Neural cell (in vitro differentiated cells): ENCODE data around the gene BICRA. TPM values are rescaled to one million over a fixed set of nuclear protein-coding genes. Genes with fewer than 3 reads are reported as not detected.

Source experiments
- H2AFZ ChIP-seq: fragments of 200-600, 300-800 bp; sonication (generic), shearing (Covaris generic); 2 replicates; pipeline ENCODE4 v1.6.0; 2014; ENCODE audit warnings: low read depth, mild to moderate bottlenecking, antibody characterized with exemption, low read length, moderate library complexity
- H3F3A ChIP-seq: fragments of 200-600 bp; shearing (Covaris generic); 2 replicates; pipeline ENCODE4 v1.6.1; 2016; ENCODE audit warnings: mild to moderate bottlenecking, moderate library complexity, mixed read lengths, antibody characterized with exemption, low read length; ENCODE audit not compliant: insufficient read depth, poor library complexity, severe bottlenecking
- H3K27ac ChIP-seq: fragments of 200-600, 300-800 bp; sonication (generic), shearing (Covaris generic); 2 replicates; pipeline ENCODE4 v1.5.1; 2014; ENCODE audit warnings: mild to moderate bottlenecking, low read length, moderate library complexity
- H3K27me3 ChIP-seq: fragments of 300-800, 200-600 bp; sonication (generic), shearing (Covaris generic); 2 replicates; pipeline ENCODE4 v1.6.0; 2014; ENCODE audit warnings: mild to moderate bottlenecking, low read depth, low read length, moderate library complexity; ENCODE audit not compliant: insufficient read depth
- H3K36me3 ChIP-seq: fragments of 300-800, 200-600 bp; sonication (generic), shearing (Covaris generic); 2 replicates; pipeline ENCODE4 v1.5.1; 2014; ENCODE audit warnings: mild to moderate bottlenecking, antibody characterized with exemption, low read length, moderate library complexity; ENCODE audit not compliant: insufficient read depth
- H3K4me2 ChIP-seq: fragments of 300-800, 200-600 bp; sonication (generic), shearing (Covaris generic); 2 replicates; pipeline ENCODE4 v1.6.0; 2014; ENCODE audit warnings: mild to moderate bottlenecking, low read length
- H3K4me3 ChIP-seq: fragments of 300-800, 200-600 bp; sonication (generic), shearing (Covaris generic); 2 replicates; pipeline ENCODE4 v1.5.1; 2014; ENCODE audit warnings: mild to moderate bottlenecking, low read length, moderate library complexity
- H3K79me2 ChIP-seq: fragments of 200-600 bp; shearing (Covaris generic); replicated peaks from 2 replicates; pipeline ENCODE4 v1.6.0; 2014; ENCODE audit warnings: mild to moderate bottlenecking, low read length, moderate library complexity; ENCODE audit not compliant: insufficient read depth
- H3K9ac ChIP-seq: fragments of 300-800, 200-600 bp; sonication (generic), shearing (Covaris generic); 2 replicates; pipeline ENCODE4 v1.6.1; 2016; ENCODE audit warnings: mild to moderate bottlenecking, low read length, mixed read lengths
- H3K9me2 ChIP-seq: fragments of 200-600 bp; shearing (Covaris generic); 2 replicates; pipeline ENCODE4 v1.6.1; 2016; ENCODE audit warnings: mild to moderate bottlenecking, low read length, mixed read lengths; ENCODE audit not compliant: insufficient read depth
- H3K9me3 ChIP-seq: fragments of 200-600, 300-800 bp; sonication (generic), shearing (Covaris generic); 2 replicates; pipeline ENCODE4 v1.6.1; 2016; ENCODE audit warnings: mild to moderate bottlenecking, mixed run types, low read length, moderate library complexity, mixed read lengths
- H4K20me1 ChIP-seq: fragments of 200-600 bp; shearing (Covaris generic); 2 replicates; pipeline ENCODE4 v1.6.1; 2016; ENCODE audit warnings: mild to moderate bottlenecking, mixed run types; ENCODE audit not compliant: insufficient read depth
- CTCF ChIP-seq: fragments of 450-650 bp; IDR thresholded peaks from 2 replicates; pipeline ENCODE4 v1.5.1; 2014; ENCODE audit warnings: antibody characterized with exemption, mild to moderate bottlenecking, moderate library complexity; ENCODE audit not compliant: poor library complexity, severe bottlenecking
- EP300 ChIP-seq: fragments of 450-650 bp; conservative IDR thresholded peaks from 2 replicates; pipeline ENCODE4 v1.6.1; 2014; ENCODE audit warnings: antibody characterized with exemption, mild to moderate bottlenecking, moderate library complexity; ENCODE audit not compliant: poor library complexity, severe bottlenecking
- EZH2 ChIP-seq: fragments of 200-600, 300-800 bp; shearing (Covaris generic), sonication (generic); IDR thresholded peaks from 2 replicates; pipeline ENCODE4 v1.6.1; 2014; ENCODE audit warnings: antibody characterized with exemption, low read length, borderline replicate concordance, mild to moderate bottlenecking; ENCODE audit not compliant: insufficient read depth, poor library complexity, severe bottlenecking
- MXI1 ChIP-seq: fragments of 450-650 bp; conservative IDR thresholded peaks from 2 replicates; pipeline ENCODE4 v1.6.1; 2014; ENCODE audit warnings: antibody characterized with exemption, mild to moderate bottlenecking; ENCODE audit not compliant: poor library complexity, severe bottlenecking
- POLR2AphosphoS5 ChIP-seq: IDR thresholded peaks from 2 replicates; pipeline ENCODE4 v1.6.1; 2012
- RAD21 ChIP-seq: fragments of 450-650 bp; conservative IDR thresholded peaks from 2 replicates; pipeline ENCODE4 v1.6.1; 2014; ENCODE audit warnings: antibody characterized with exemption, mild to moderate bottlenecking, moderate library complexity
- REST ChIP-seq: IDR thresholded peaks from 2 replicates; pipeline ENCODE4 v1.6.1; 2012; ENCODE audit warnings: borderline replicate concordance
- SMC3 ChIP-seq: fragments of 450-650 bp; conservative IDR thresholded peaks from 2 replicates; pipeline ENCODE4 v1.6.1; 2014; ENCODE audit warnings: antibody characterized with exemption, mild to moderate bottlenecking, moderate library complexity; ENCODE audit not compliant: poor library complexity
- TAF1 ChIP-seq: IDR thresholded peaks from 2 replicates; pipeline ENCODE4 v1.6.1; 2012; ENCODE audit warnings: low read depth
- polyA plus RNA-seq: library from polyadenylated mRNA; depleted of rRNA; stranded (reverse); fragments of >200 nt; gene quantifications from 2 replicates; pipeline ENCODE4 v1.2.3, GENCODE V29; 2014

The BICRA gene
- polyA plus RNA-seq, 1 donor from 2014 or later: 0.11 TPM

- Histone ChIP-seq H3K9ac (no peak overlapping the region), H4K20me1 (no peaks in the 10 kb centered on the region), H3K79me2 (peaks cover 36% of the 10 kb centered on the region)
Observed at GRCh38 chr19:47657719-47658118, 48.8 kb downstream of the BICRA start.

More at GRCh38 chr19:47657719-47658118, 48.8 kb downstream of the BICRA start:
- H2AFZ ChIP-seq: no peak overlapping the region
- no peaks in the 10 kb centered on the region for H3K27me3 ChIP-seq
- H3K27ac ChIP-seq: no peak overlapping the region
- TF ChIP-seq RAD21 (no peak), EZH2 (no peak), SMC3 (no peak), TAF1 (no peak), REST (no peak), MXI1 (no peak), EP300 (no peak), POLR2AphosphoS5 (no peak), CTCF (no peak)
- peaks cover 6% of the 10 kb centered on the region for H3K36me3 ChIP-seq
- no peaks in the 10 kb centered on the region for H3K9me2 ChIP-seq
- no peaks in the 10 kb centered on the region for H3F3A ChIP-seq
- no peak overlapping the region for H3K4me3 ChIP-seq
- H3K4me2 ChIP-seq: no peak overlapping the region
- no peaks in the 10 kb centered on the region for H3K9me3 ChIP-seq
